GM20431 (cell line): ENCODE measurements around the gene MAPK4.
"Not testable (repeated sequence)": the region's sequence is repeated elsewhere in the genome, so short reads cannot be mapped to it uniquely, and the experiment has no call there.

Experiments used
- in situ Hi-C: fragments of 300-500 bp; cut with MseI, MboI; formaldehyde crosslinking; loops from one replicate; pipeline ENCODE4 v1.15.0; 2020; ENCODE audit warnings: low sequenced_read_pairs; ENCODE audit not compliant: unreplicated experiment

The MAPK4 gene

GRCh38 chr18:50742952-50743351 is 183.1 kb downstream of the MAPK4 start:
- in situ Hi-C loops: no loop called here

DNA sequence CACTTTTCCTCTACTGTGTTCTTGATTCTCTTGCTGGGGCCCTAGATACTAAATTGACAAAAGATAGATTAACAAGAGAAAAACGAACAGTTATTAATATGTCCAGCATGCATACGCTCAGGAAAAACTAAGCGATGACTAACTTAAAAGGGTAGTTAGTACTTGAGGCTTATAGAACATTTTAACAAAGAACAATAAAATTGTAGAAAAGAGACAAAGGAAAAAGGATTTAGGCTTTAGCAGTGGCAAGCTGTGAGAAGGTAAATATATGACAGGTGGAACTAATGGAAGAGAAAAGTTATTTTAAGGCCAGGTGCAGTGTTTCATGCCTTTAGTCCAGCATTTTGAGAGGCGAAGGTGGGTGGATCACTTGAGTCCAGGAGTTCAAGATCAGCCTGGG is 184.4 kb downstream of the MAPK4 start:
- in situ Hi-C loops: no loop called here

DNA sequence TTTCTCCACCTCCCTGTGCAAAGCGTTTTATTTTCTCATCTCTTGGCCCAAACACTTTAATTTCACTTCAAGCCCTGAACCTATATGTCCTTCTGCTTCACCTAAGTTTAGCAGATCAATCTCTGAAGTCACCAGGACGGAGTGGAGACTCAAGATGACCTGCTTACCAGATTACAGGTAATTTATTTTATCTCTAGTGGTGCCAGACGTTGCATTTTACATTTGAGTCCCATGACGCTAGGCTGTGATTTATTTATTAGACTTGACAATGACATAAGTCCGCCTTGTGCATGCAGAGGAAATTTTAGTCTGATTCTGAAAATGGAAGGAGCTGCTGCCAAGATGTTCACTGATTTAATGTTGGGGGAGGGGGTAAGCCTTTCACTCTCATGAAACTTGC is 186.1 kb downstream of the MAPK4 start:
- in situ Hi-C loops: no loop called here

GRCh38 chr18:50747849-50748242 is 188.0 kb downstream of the MAPK4 start:
- in situ Hi-C loops: no loop called here

GRCh38 chr18:50748243-50749229 is 188.6 kb downstream of the MAPK4 start:
- in situ Hi-C loops: no loop called here

GRCh38 chr18:50749421-50749820 is 189.5 kb downstream of the MAPK4 start:
- in situ Hi-C loops: no loop called here

GRCh38 chr18:50749945-50750344 is 190.1 kb downstream of the MAPK4 start:
- in situ Hi-C loops: no loop called here

GRCh38 chr18:50750546-50750945 is 190.7 kb downstream of the MAPK4 start:
- in situ Hi-C loops: no loop called here

GRCh38 chr18:50751490-50751889 is 191.6 kb downstream of the MAPK4 start:
- in situ Hi-C loops: no loop called here

DNA sequence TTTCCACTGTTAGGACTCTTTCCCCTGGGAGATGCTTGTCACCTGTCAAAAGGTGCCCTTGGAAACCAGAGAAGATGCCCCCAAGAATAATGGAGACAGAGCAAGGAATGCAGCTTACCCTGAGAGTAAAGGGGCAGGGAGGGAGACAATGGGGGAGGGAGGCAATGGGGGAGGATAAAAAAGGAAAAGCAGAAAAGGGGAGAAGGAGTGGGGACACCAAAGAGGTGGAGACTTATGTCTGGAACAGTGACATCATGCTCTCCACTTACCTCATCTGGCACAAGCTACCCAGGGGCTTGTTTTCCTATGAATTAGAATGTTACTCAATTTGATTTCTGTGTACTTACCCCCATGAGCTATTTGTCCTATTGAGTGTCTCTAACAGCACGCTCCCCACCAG is 192.1 kb downstream of the MAPK4 start:
- in situ Hi-C loops: no loop called here

DNA sequence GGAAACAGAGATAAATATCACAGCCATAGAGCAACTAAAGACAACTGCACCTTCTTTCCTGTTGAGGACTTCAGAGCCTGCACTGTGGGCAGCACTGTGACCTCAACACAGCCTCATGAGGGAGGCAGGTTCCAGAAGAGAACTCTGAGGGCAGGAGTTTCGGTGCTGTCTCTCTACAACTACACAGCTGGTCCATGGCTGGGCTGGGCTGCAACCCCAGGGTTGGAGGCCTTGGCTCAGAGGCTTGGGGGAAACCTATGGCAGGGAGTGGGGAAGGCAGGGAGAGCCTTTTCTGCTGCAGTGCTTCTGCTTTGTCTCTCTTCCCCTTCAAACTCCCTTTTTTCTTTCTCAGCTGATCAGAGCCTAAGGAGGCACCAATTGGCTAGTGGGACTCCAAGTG is 193.4 kb downstream of the MAPK4 start:
- in situ Hi-C loops: no loop called here

- in situ Hi-C loops: no loop called here
Measured at GRCh38 chr18:50754297-50754696, 194.4 kb downstream of the MAPK4 start.

- in situ Hi-C loops: no loop called here
Measured at GRCh38 chr18:50757358-50757757, 197.5 kb downstream of the MAPK4 start.

DNA sequence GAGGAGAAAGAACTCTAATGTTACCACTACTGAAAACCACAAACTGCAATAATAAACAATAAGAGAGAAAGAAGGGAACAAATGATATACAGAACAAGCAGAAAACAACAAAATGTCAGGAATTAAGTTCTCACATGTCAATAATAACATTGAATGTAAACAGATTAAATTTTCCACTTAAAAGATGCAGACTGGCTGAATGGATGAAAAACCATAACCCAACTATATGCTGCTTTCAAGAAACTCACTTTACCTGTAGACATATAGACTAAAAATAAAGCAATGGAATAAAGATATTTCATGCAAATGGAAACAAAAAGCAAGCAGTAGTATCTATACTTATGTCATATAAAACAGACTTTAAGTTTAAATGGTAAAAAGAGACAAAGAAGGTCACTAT is 209.6 kb downstream of the MAPK4 start:
- in situ Hi-C loops: no loop called here

GRCh38 chr18:50775207-50775606 is 215.3 kb downstream of the MAPK4 start:
- in situ Hi-C loops: no loop called here

- in situ Hi-C loops: no loop called here
Measured at GRCh38 chr18:50775726-50776125, 215.8 kb downstream of the MAPK4 start.

DNA sequence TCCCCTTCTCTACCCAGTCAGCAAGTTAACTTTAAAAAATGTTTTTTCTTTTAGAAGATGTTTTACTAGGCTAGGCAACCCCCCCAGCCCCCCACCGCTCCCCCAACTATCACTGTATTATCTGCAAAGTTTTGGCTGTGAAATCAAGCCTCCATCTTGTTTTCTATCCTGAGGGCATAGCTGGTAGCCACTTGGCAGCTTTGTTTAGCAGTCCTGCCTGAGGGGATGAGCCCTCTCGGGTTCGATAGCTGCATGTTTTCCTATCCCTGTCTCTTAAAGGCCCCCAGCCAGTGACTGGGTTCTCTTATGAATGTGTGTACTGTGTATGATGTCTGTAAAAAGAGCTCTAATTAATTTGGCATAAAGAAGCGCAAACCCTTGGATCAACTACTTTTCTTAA is 216.5 kb downstream of the MAPK4 start:
- in situ Hi-C loops: no loop called here

DNA sequence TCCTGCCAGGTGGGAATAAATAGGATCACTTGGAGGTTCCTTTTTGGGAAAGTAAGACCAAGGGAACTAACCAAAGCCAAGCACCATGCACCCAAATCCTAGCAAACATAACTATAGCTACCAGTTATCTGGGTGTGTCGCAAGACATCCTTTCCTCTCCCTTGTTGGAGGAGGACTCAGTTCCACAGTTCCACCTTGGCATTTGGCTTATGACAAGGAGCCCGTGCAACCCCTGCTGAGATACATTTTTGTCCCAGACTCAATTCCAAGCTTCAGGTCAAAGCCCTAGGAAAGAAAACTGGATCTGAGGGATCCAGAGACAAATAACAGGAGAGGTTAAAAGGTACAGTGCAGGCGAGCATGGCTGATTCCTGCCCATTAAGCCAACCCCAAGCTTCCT is 219.1 kb downstream of the MAPK4 start:
- in situ Hi-C loops: not testable (repeated sequence)
